C4-2B (cell line): ENCODE data around the gene SLC7A10.

Source experiments
- ZFX ChIP-seq: fragments of 450-650 bp; IDR thresholded peaks from 2 replicates; pipeline ENCODE4 v1.6.1; 2017
- TF ChIP-seq, protein P1 (sequence below): fragments of 450-650 bp; conservative IDR thresholded peaks from 2 replicates; pipeline ENCODE4 v1.5.1; 2017; ENCODE audit warnings: mild to moderate bottlenecking

DNA sequence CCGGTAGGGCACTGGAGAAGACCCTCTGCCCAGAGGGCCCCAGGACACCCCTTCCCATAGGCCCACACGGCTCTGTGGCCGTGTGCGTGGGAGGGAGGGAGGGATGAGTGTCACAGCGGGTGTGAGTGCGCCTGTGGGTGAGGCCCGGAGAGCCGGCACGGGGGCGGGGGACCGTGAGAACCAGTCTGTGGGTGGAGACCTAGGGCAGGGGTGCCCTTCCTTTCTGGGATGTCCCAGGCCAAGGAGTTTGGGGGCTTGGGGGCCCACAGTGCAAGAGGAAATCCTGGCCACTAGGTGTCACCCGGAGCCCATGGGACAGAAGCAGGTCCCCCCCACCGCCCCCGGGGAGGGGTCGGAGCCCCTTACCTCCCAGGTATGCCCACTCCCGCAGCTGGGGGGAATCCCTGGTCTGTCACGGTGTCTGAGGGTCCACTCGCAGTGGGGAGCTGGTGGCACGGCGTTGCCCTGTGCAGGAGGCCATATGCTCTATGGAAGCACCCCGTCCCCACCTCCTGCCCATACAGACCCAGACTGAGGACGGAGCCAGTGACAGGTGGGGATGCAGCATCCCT is 16.0 kb upstream of the SLC7A10 start:
- TF ChIP-seq, protein P1, sequence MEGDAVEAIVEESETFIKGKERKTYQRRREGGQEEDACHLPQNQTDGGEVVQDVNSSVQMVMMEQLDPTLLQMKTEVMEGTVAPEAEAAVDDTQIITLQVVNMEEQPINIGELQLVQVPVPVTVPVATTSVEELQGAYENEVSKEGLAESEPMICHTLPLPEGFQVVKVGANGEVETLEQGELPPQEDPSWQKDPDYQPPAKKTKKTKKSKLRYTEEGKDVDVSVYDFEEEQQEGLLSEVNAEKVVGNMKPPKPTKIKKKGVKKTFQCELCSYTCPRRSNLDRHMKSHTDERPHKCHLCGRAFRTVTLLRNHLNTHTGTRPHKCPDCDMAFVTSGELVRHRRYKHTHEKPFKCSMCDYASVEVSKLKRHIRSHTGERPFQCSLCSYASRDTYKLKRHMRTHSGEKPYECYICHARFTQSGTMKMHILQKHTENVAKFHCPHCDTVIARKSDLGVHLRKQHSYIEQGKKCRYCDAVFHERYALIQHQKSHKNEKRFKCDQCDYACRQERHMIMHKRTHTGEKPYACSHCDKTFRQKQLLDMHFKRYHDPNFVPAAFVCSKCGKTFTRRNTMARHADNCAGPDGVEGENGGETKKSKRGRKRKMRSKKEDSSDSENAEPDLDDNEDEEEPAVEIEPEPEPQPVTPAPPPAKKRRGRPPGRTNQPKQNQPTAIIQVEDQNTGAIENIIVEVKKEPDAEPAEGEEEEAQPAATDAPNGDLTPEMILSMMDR = peak; percentile 86
- TF ChIP-seq ZFX = no peak
